ENCODE measurements around the gene HPD.
A peak's percentile ranks its signal among the peaks of the same experiment; 100 is the strongest.

Gene HPD

DNA sequence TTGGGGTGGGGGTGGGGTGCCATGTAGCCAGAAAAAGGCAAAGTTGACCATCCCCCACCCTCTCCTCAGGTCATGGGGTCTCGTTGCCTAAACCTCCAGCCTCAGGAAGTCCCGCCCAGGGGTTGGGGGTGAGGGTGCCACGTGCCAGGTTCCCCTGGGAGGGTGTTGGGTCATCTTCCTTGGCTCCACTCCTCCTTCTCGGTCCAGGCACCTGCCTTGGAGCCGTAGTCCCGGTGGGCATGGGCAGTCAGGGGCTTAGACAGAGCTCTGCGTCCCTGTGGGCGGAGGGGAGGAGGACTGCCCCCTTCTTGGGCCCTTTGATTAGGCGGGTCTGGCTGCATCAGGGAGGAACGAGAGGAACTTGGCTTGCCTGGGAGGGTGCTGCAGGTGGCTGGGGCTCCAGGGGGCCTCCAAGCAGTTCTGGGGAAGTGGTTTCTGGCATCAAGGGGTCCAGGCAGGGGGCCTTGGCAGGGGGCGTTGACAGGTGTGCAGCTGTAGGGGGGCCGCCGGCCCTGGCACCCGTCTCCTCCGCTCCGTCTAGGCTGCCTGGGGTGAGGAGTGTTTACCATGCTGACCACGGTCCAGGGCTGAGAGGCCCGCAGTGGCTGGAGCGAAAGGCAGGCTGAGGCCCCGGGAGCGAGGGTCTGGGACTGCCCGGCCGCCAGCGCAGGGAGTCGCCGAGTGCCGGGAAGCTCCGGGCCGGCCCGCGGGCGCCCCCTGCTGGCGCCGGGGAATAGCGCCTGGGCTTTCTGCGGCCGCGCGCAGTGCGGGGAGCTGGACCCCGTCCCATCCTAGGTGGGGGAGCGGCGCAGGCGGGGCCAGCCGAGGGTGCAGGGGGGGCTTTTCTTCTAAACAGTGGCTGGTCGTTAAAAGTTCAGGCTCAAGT, 47.0 kb downstream of the HPD start:
- peak in 1 of 2 donors; percentile 65 for DNase-seq (ENCODE audit: low read depth in 2 of 2)

DNA sequence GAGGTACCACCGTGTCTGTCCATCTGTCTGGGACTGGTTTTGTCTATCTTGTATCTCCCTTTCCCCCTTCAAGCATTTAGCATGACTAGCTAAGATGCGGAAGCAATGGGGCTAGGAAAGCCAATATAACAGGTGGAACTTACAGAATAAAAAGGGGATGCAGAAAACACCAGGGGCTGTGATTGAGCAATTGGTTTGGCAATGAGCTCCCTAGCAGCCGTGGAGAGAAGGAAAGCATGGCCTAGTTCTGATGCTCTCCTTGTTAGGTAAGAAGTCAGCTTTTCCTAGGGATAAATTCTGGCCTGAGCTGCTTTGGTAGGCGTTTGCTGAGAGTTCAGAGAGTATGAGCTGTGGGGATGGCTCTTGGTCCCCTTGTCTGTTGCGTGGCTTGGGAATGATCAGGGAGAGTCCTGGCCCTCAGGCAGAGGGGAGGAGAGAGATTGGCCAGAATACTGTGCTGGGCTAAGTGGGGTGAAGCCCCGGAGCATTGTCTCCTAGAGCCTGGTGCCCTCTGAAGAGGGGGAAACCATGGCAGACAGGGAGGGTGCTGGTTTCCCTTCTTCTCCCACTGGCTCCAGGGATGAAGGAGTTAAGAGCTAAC, 47.7 kb downstream of the HPD start:
- no peak for DNase-seq (ENCODE audit: low read depth in 2 of 2)

- no peak for DNase-seq (ENCODE audit: low read depth in 2 of 2)
Measured at GRCh38 chr12:121810234-121810817, 48.3 kb downstream of the HPD start.

- no peak for DNase-seq (ENCODE audit: low read depth in 2 of 2)
Measured at GRCh38 chr12:121809712-121810116, 48.9 kb downstream of the HPD start.

DNA sequence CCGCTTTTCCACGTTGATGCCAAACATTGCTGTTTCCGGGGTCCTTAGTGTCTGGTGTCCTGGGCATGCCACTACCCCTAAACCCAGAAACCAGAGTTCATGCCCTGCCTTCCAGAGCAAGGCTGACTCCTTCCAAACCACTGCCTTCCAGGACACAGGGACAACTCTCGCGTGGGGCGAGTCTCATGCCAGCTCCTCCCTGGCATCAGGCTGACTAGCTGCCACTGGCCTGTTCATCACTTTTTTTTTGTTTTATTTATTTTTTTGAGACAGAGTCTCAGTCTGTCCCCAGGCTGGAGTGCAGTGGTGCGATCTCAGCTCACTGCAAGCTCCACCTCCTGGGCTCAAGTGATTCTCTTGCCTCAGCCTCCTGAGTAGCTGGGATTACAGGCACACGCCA, 50.0 kb downstream of the HPD start:
- no peak for DNase-seq (ENCODE audit: low read depth in 2 of 2)

DNA sequence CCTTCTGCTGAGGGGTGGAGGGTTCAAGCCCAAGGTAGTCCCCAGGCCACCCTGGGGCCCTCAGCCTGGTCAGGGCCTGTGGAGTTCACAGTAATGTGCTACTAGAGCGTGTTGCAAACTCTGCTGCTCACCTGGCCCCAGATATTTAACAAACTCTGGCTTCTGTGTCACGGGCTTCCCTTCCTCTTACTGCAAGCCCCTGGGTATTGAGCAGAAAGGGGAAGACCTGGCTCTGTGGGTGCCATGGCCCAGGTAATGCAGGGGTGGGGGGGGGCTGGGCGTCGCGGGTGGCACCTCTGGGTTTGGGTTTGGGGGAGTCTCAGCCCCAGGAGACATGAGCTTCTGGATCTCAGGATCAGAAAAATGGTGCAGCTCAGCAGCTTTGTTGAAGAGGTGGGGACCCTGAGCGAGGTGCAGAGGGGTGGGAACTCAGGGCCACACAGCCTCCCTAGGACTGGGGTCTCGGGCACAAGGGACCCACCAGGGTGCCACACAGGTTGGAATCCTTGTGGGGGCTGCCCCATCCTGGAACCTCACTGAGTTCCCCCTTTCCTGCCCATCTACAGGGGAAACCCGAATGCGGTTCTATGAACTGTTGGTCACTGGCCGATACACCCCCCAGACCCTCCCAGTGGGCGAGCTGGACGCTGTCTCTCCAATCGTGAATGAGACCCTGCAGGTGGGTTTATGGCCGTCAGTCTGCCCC, 50.9 kb downstream of the HPD start:
- DNase-seq (ENCODE audit: low read depth in 2 of 2): no peak

GRCh38 chr12:121806546-121807423, 51.9 kb downstream of the HPD start:
- no peak for DNase-seq (ENCODE audit: low read depth in 2 of 2)

DNA sequence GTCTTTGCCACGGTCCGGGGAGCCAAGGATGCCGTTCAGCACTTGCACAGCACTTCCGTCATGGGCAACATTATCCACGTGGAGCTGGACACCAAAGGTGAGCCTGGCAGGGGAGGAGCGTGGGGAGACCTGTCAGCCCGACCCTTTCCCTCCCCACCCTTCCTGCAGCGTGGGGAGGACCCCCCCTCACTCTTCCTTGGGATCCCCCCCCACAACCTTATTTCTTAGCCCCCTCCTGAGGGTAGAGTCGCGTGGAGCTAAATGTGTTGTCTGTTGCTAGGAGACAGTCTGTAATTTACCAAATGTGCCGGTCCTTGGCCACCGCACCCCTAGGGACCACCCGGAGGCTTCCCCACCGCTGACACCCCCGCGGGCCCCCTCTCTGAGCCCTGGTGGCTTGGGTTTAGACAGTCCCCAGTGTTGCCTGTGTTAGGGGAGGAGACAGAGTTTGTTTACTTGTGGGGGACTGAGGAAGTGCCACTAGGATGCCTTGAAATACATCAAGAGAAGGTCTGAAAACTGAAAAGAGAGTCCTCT, 52.6 kb downstream of the HPD start:
- no peak for DNase-seq (ENCODE audit: low read depth in 2 of 2)

DNA sequence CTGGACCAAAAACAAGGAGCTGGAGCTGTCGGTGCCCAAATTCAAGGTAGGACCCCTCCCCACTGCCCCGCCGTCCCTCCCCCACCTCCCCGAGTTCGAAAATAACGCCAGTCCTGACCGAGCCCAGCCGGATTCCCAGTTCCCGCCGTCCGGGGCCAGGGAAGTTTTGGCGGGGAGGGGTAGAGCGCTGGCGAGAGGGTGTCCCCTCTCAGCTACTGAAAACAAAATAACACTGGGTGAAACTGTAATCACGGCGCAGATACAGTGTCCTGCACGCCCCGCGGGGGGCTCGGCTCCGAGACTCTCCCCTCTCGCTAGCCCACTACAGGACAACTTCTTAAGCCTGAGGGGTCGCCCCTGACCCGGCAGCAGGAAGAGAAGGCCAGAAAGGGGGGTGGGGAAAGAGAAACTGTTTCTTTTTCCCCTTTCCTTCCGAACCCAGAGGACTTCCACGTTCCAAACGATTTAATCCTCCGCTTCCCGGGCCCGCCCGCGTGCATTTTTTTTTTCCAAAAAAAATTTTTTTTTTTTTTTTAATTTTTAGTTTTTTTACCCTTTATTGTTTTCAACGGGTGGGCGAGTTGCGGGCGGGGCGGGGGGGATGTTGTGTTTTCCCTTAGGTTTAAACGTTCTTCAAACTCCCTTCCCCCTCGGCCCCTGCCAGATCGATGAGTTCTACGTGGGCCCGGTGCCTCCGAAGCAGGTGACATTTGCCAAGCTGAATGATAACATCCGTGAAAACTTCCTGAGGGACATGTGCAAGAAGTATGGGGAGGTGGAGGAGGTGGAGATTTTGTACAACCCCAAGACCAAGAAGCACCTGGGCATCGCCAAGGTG, 53.3 kb downstream of the HPD start:
- DNase-seq (ENCODE audit: low read depth in 2 of 2): no peak

DNA sequence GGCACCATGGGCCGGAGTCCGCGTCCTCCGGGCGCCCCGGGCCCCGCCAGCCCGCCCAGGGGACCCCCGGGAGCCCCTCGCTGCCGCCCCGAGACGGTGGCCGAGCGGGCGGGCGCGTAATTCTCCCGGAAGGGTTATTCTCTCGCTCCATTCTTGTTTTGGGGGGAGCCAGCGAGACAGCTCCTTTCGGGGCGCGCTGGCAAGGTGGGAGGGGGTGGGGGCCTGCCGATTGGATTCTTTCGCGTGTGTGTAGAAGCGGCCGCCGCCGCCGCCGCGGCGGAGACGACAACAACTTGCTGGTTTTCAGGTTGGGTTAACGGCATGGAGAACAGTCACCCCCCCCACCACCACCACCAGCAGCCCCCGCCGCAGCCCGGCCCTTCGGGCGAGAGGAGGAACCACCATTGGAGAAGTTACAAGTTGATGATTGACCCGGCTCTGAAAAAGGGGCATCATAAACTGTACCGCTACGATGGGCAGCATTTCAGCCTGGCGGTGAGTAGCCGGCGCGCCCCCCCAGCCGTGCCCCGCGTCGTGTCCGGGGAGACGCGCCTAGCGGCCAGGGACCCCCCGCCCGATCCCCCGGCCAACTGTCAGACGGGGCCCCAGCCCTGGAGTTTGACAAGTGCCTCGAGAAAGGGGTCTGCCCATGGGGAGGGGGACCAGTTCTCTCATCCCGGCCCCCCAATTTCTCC, 54.1 kb downstream of the HPD start:
- DNase-seq (ENCODE audit: low read depth in 2 of 2): peak in 1 of 2 donors; percentile 38

DNA sequence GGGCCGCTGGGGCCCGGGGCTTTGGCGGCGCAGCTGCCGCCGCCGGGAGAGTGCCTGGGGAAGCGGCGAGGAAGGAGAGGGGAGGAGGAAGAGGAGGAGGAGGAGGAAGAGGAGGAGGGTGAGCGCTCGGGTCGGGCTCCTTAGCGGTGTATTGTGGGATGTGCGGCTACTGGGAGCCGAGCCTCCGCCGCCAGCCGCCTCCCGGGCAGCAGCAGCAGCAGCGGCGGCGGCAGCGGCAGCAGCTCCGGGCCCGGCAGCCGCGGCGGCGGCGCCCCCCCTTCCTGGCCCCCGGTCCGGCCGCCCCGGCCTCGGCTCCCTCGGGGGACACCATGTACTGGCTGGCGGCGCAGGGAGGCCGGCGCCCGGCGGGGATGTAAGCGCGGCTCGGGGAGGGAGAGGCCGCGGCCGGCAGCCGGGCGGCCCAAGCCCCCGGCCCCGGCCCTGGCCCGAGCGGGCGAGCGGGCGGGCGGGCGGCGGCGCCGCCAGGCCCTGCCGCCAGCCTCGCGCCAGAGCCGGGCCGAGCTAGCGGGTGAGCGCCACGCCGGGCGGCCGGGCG, 54.7 kb downstream of the HPD start, which contains the start of gene SETD1B:
SETD1B (plus strand) TSS at position 149 of the 556 bp plus-strand sequence. CDS start 729 bp downstream, outside the sequence.
- peak in 1 of 2 donors; percentile 61 for DNase-seq (ENCODE audit: low read depth in 2 of 2)

GRCh38 chr12:121802843-121803698, 55.6 kb downstream of the HPD start:
- DNase-seq (ENCODE audit: low read depth in 2 of 2): peak; percentile 83 to 85

DNA sequence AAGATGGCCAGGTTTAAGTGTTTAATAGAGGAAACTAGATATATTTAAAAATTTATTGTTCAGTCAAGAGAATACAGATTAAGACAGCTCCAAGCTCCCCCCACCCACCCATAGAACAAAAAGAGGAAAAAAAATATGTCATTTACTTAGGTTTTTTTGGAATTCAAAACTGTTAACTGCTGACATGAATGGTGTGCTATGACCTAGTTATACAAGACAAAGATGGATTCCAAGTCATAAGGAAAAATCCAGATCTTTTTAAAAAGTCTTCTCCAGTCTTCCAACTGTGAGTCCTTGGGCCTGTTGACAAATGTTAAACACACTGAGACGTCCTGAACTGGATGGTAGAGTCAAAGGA, 56.2 kb downstream of the HPD start:
- no peak for DNase-seq (ENCODE audit: low read depth in 2 of 2)

GRCh38 chr12:121801595-121802484, 56.8 kb downstream of the HPD start:
- no peak for DNase-seq (ENCODE audit: low read depth in 2 of 2)

GRCh38 chr12:121800694-121801594, 57.7 kb downstream of the HPD start:
- DNase-seq (ENCODE audit: low read depth in 2 of 2): peak in 1 of 2 donors; percentile 58

Data from stimulated activated CD4-positive, alpha-beta T cell treated with anti-CD3 and anti-CD28 coated beads, Interleukin-4, amount 100 ng/mL, for 48 hours (primary cell).